GM12878 (cell line): ENCODE data around the gene IL5. TPM values are rescaled to one million over a fixed set of nuclear protein-coding genes. Genes with fewer than 3 reads are reported as not detected.

Experiments used
- ASH2L ChIP-seq: fragments of 300-600, 200-600 bp; sonication (generic); IDR thresholded peaks from 2 replicates; pipeline ENCODE4 v1.6.1; 2017; ENCODE audit warnings: low read depth, mild to moderate bottlenecking, borderline replicate concordance
- ATF7 ChIP-seq: fragments of 450-650 bp; IDR thresholded peaks from 2 replicates; pipeline ENCODE4 v1.6.1; 2016; ENCODE audit warnings: low read depth, mild to moderate bottlenecking
- CHD1 ChIP-seq: IDR thresholded peaks from 2 replicates; pipeline ENCODE4 v1.6.1; 2012; ENCODE audit warnings: low read depth, low read length, improper control_type of control experiment
- EP300 ChIP-seq, 2 experiments: fragments of 150-350 bp in 1 of 2; IDR thresholded peaks; 2 replicates each; pipeline ENCODE4 v1.6.1; 2011 to 2012; ENCODE audit warnings: low read depth in 2 of 2, low read length in 2 of 2, borderline replicate concordance in 1 of 2, improper control_type of control experiment in 1 of 2, inconsistent platforms in 1 of 2; ENCODE audit not compliant: control insufficient read depth in 1 of 2
- ETV6 ChIP-seq, 2 experiments: fragments of 450-650 bp in 1 of 2; IDR thresholded peaks in 1 of 2; conservative IDR thresholded peaks in 1 of 2; 2 replicates each; pipeline ENCODE4 v1.6.1; 2014; ENCODE audit warnings: antibody characterized with exemption in 1 of 2, borderline replicate concordance in 1 of 2, low read depth in 1 of 2, mild to moderate bottlenecking in 1 of 2, moderate library complexity in 1 of 2
- FOXK2 ChIP-seq: fragments of 450-650 bp; IDR thresholded peaks from 2 replicates; pipeline ENCODE4 v1.6.1; 2017; ENCODE audit warnings: mild to moderate bottlenecking, moderate library complexity
- IRF4 ChIP-seq: IDR thresholded peaks from 2 replicates; pipeline ENCODE4 v1.6.1; 2011; ENCODE audit warnings: low read depth, low read length
- JUNB ChIP-seq: IDR thresholded peaks from 2 replicates; pipeline ENCODE4 v1.6.1; 2016; ENCODE audit warnings: antibody characterized with exemption, mild to moderate bottlenecking
- MEF2B ChIP-seq: fragments of 450-650 bp; IDR thresholded peaks from 2 replicates; pipeline ENCODE4 v1.6.1; 2018; ENCODE audit warnings: mild to moderate bottlenecking, moderate library complexity; ENCODE audit not compliant: partially characterized antibody, poor library complexity, severe bottlenecking
- NFYA ChIP-seq: IDR thresholded peaks from 2 replicates; pipeline ENCODE4 v1.6.1; 2011; ENCODE audit warnings: low read depth, mild to moderate bottlenecking, low read length, improper control_type of control experiment, borderline replicate concordance
- POLR2AphosphoS5 ChIP-seq: IDR thresholded peaks from 2 replicates; pipeline ENCODE4 v1.6.1; 2011; ENCODE audit warnings: mild to moderate bottlenecking, low read length, inconsistent platforms
- RCOR1 ChIP-seq: conservative IDR thresholded peaks from 2 replicates; pipeline ENCODE4 v1.6.1; 2012; ENCODE audit warnings: low read depth, low read length, improper control_type of control experiment
- RELA ChIP-seq: fragments of 450-650 bp; IDR thresholded peaks from 2 replicates; pipeline ENCODE4 v1.8.0; 2014; ENCODE audit warnings: borderline replicate concordance; ENCODE audit not compliant: partially characterized antibody
- SREBF1 ChIP-seq: IDR thresholded peaks from 2 replicates; pipeline ENCODE4 v1.6.1; 2012; ENCODE audit warnings: mild to moderate bottlenecking, low read length
- SUZ12 ChIP-seq: fragments of 200-600 bp; sonication (generic); IDR thresholded peaks from one replicate; pipeline ENCODE4 v1.6.1; 2018; ENCODE audit warnings: antibody characterized with exemption, mild to moderate bottlenecking; ENCODE audit not compliant: unreplicated experiment
- polyA plus RNA-seq, 11 experiments: library from polyadenylated mRNA; depleted of rRNA in 4 of 11; unstranded in 6 of 11; stranded (reverse) in 5 of 11; fragments of >200 nt; fragmentation: Nextera tagmentation in 4 of 11; fragmentation: Illumina TruSeq in 1 of 11; extraction: Ambion mirVana in 4 of 11; extraction: Trizol in 1 of 11; gene quantifications; 1 replicate in 1 of 11; 2 replicates in 10 of 11; pipeline versions ENCODE4 v1.2.1 to v1.2.3, GENCODE V29; 2011 to 2016; ENCODE audit warnings: inconsistent platforms in 2 of 11, missing spikeins in 2 of 11, low read depth in 1 of 11
- total RNA-seq, 4 experiments: library from RNA; depleted of rRNA in 3 of 4; stranded (reverse); fragments of >200 nt in 3 of 4; fragmentation: Illumina TruSeq in 1 of 4; extraction: Trizol in 1 of 4; gene quantifications; 2 replicates each; pipeline versions ENCODE4 v1.2.1 to v1.2.3, GENCODE V29; 2013 to 2021
- TF ChIP-seq, protein P1 (sequence below): IDR thresholded peaks from 2 replicates; pipeline ENCODE4 v1.6.1; 2012; ENCODE audit warnings: low read depth, low read length, improper control_type of control experiment
- TF ChIP-seq, protein P2 (sequence below): fragments of 450-650 bp; IDR thresholded peaks from 2 replicates; pipeline ENCODE4 v1.6.1; 2017; ENCODE audit warnings: mild to moderate bottlenecking, moderate library complexity
- TF ChIP-seq, protein P3 (sequence below): IDR thresholded peaks from 2 replicates; pipeline ENCODE4 v1.6.1; 2011; ENCODE audit warnings: low read depth, mild to moderate bottlenecking, low read length, moderate library complexity, borderline replicate concordance; ENCODE audit errors: extremely low read depth
- TF ChIP-seq, protein P4 (sequence below), 3 experiments: IDR thresholded peaks in 2 of 3; conservative IDR thresholded peaks in 1 of 3; 2 replicates each; pipeline ENCODE4 v1.5.1; 2011; ENCODE audit warnings: low read depth in 3 of 3, low read length in 3 of 3, mild to moderate bottlenecking in 3 of 3, control low read depth in 2 of 3, moderate library complexity in 2 of 3, inconsistent platforms in 1 of 3, mixed read lengths in 1 of 3; ENCODE audit not compliant: control insufficient read depth in 2 of 3, insufficient read depth in 1 of 3; ENCODE audit errors: extremely low read depth in 1 of 3
- TF ChIP-seq, protein P5 (sequence below): IDR thresholded peaks from 2 replicates; pipeline ENCODE4 v1.6.1; 2011; ENCODE audit warnings: mild to moderate bottlenecking, low read depth, low read length, moderate library complexity; ENCODE audit not compliant: insufficient replicate concordance

Gene IL5
- total and polyA plus RNA-seq, 10 of the 15 experiments (the other 5 are each of a cell fraction or from before 2014, with no cell fraction given), result not detected

DNA sequence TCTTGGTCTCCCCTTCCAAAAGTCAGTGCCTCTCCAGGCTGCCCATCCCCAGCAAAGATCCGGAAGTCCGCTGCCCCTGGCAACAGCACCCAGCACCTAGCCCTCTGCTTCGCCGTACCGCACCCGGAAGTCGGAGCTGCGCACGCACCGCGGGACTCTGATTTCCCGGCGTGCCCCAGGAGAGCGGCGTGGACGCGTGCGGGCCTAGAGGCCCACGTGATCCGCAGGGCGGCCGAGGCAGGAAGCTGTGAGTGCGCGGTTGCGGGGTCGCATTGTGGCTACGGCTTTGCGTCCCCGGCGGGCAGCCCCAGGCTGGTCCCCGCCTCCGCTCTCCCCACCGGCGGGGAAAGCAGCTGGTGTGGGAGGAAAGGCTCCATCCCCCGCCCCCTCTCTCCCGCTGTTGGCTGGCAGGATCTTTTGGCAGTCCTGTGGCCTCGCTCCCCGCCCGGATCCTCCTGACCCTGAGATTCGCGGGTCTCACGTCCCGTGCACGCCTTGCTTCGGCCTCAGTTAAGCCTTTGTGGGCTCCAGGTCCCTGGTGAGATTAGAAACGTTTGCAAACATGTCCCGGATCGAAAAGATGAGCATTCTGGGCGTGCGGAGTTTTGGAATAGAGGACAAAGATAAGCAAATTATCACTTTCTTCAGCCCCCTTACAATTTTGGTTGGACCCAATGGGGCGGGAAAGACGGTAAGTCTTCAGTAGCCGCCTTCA is 13.6 kb upstream of the IL5 start, which contains the start of gene RAD50 (continued):
- TF ChIP-seq, protein P1, sequence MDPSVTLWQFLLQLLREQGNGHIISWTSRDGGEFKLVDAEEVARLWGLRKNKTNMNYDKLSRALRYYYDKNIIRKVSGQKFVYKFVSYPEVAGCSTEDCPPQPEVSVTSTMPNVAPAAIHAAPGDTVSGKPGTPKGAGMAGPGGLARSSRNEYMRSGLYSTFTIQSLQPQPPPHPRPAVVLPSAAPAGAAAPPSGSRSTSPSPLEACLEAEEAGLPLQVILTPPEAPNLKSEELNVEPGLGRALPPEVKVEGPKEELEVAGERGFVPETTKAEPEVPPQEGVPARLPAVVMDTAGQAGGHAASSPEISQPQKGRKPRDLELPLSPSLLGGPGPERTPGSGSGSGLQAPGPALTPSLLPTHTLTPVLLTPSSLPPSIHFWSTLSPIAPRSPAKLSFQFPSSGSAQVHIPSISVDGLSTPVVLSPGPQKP, result peak; percentile 95
- TF ChIP-seq NFYA, result no peak
- TF ChIP-seq, protein P2, sequence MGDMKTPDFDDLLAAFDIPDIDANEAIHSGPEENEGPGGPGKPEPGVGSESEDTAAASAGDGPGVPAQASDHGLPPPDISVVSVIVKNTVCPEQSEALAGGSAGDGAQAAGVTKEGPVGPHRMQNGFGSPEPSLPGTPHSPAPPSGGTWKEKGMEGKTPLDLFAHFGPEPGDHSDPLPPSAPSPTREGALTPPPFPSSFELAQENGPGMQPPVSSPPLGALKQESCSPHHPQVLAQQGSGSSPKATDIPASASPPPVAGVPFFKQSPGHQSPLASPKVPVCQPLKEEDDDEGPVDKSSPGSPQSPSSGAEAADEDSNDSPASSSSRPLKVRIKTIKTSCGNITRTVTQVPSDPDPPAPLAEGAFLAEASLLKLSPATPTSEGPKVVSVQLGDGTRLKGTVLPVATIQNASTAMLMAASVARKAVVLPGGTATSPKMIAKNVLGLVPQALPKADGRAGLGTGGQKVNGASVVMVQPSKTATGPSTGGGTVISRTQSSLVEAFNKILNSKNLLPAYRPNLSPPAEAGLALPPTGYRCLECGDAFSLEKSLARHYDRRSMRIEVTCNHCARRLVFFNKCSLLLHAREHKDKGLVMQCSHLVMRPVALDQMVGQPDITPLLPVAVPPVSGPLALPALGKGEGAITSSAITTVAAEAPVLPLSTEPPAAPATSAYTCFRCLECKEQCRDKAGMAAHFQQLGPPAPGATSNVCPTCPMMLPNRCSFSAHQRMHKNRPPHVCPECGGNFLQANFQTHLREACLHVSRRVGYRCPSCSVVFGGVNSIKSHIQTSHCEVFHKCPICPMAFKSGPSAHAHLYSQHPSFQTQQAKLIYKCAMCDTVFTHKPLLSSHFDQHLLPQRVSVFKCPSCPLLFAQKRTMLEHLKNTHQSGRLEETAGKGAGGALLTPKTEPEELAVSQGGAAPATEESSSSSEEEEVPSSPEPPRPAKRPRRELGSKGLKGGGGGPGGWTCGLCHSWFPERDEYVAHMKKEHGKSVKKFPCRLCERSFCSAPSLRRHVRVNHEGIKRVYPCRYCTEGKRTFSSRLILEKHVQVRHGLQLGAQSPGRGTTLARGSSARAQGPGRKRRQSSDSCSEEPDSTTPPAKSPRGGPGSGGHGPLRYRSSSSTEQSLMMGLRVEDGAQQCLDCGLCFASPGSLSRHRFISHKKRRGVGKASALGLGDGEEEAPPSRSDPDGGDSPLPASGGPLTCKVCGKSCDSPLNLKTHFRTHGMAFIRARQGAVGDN, result peak; percentile 98
- TF ChIP-seq CHD1, result no peak
- no peak for TF ChIP-seq ASH2L
- no peak for TF ChIP-seq FOXK2
- TF ChIP-seq, protein P3, sequence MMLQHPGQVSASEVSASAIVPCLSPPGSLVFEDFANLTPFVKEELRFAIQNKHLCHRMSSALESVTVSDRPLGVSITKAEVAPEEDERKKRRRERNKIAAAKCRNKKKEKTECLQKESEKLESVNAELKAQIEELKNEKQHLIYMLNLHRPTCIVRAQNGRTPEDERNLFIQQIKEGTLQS, result peak; percentile 82; the same call in 1 of the 2 replicates
- TF ChIP-seq RELA, result peak; percentile 23
- TF ChIP-seq POLR2AphosphoS5, result peak; percentile 92
- TF ChIP-seq, protein P4, sequence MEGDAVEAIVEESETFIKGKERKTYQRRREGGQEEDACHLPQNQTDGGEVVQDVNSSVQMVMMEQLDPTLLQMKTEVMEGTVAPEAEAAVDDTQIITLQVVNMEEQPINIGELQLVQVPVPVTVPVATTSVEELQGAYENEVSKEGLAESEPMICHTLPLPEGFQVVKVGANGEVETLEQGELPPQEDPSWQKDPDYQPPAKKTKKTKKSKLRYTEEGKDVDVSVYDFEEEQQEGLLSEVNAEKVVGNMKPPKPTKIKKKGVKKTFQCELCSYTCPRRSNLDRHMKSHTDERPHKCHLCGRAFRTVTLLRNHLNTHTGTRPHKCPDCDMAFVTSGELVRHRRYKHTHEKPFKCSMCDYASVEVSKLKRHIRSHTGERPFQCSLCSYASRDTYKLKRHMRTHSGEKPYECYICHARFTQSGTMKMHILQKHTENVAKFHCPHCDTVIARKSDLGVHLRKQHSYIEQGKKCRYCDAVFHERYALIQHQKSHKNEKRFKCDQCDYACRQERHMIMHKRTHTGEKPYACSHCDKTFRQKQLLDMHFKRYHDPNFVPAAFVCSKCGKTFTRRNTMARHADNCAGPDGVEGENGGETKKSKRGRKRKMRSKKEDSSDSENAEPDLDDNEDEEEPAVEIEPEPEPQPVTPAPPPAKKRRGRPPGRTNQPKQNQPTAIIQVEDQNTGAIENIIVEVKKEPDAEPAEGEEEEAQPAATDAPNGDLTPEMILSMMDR (IDR thresholded peaks at IDR 0.05 in 2 of 3, conservative IDR thresholded peaks at IDR 0.05 in 1 of 3; ENCODE audit: control insufficient read depth in 2 of 3, extremely low read depth in 1 of 3, insufficient read depth in 1 of 3, low read depth in 3 of 3, low read length in 3 of 3), result no peak
- TF ChIP-seq, protein P5, sequence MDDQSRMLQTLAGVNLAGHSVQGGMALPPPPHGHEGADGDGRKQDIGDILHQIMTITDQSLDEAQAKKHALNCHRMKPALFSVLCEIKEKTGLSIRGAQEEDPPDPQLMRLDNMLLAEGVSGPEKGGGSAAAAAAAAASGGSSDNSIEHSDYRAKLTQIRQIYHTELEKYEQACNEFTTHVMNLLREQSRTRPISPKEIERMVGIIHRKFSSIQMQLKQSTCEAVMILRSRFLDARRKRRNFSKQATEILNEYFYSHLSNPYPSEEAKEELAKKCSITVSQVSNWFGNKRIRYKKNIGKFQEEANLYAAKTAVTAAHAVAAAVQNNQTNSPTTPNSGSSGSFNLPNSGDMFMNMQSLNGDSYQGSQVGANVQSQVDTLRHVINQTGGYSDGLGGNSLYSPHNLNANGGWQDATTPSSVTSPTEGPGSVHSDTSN, result no peak
- TF ChIP-seq ATF7, result no peak
- TF ChIP-seq SUZ12, result no peak
- TF ChIP-seq JUNB, result no peak
- TF ChIP-seq RCOR1, result no peak; the same call in 1 of the 2 replicates
- TF ChIP-seq MEF2B, result peak; percentile 70
- peak in 1 of 2 experiments; percentile 59; a peak in 1 of 4 replicates for TF ChIP-seq ETV6 (conservative IDR thresholded peaks at IDR 0.05 in 1 of 2, IDR thresholded peaks at IDR 0.05 in 1 of 2; ENCODE audit: borderline replicate concordance in 1 of 2, low read depth in 1 of 2)
- 0 out of 2 replicates have a peak, but pooled peaks have one; percentile 14 for TF ChIP-seq IRF4
- no peak for TF ChIP-seq SREBF1
- no peak for TF ChIP-seq EP300 (IDR thresholded peaks at IDR 0.05; ENCODE audit: borderline replicate concordance in 1 of 2, control insufficient read depth in 1 of 2, low read depth in 2 of 2, low read length in 2 of 2)
